HEK293T (cell line): ENCODE measurements around the gene MGMT.

Experiments used
- ARNT ChIP-seq: fragments of 450-650 bp; IDR thresholded peaks from 2 replicates; pipeline ENCODE4 v1.6.1; 2017; ENCODE audit warnings: mild to moderate bottlenecking
- BHLHE40 ChIP-seq: fragments of 450-650 bp; IDR thresholded peaks from 2 replicates; pipeline ENCODE4 v1.6.1; 2016; ENCODE audit warnings: mild to moderate bottlenecking, moderate library complexity, borderline replicate concordance
- FOXK2 ChIP-seq: fragments of 450-650 bp; IDR thresholded peaks from 2 replicates; pipeline ENCODE4 v1.6.1; 2016; ENCODE audit warnings: mild to moderate bottlenecking
- FOXM1 ChIP-seq: fragments of 450-650 bp; IDR thresholded peaks from 2 replicates; pipeline ENCODE4 v1.6.1; 2017; ENCODE audit warnings: mild to moderate bottlenecking, borderline replicate concordance
- L3MBTL2 ChIP-seq: fragments of 450-650 bp; conservative IDR thresholded peaks from 2 replicates; pipeline ENCODE4 v1.6.1; 2016; ENCODE audit warnings: mild to moderate bottlenecking
- SP1 ChIP-seq: fragments of 450-650 bp; IDR thresholded peaks from 2 replicates; pipeline ENCODE4 v1.6.1; 2017
- SUZ12 ChIP-seq: fragments of 450-650 bp; IDR thresholded peaks from 2 replicates; pipeline ENCODE4 v1.6.1; 2016; ENCODE audit warnings: mild to moderate bottlenecking
- TARDBP ChIP-seq: fragments of 450-650 bp; IDR thresholded peaks from 2 replicates; pipeline ENCODE4 v1.6.1; 2016
- TF ChIP-seq, protein P1 (sequence below): fragments of 450-650 bp; IDR thresholded peaks from 2 replicates; pipeline ENCODE4 v1.6.1; 2016

DNA sequence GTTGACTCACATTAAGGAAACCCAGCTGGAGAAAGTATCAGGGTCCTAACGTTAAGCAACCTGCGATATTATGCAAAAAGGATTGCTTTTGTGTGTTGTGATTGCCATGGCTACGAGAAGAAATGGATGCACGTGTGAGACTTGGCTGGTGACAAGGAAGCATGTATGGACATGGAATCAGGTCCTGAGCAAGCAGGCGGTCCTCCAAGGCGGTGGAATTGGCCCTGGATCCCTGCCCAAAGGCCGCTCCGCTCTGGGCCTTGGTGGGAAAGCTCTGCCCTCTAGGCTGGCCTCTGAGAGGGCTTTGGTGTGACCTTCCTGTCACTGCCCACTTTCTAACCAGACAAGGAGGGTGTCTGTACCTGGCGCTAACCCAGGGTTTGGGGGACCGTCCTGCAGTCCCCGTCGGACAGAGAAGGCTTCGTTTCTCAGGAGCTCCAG lies 305.0 kb downstream of the MGMT start:
- TF ChIP-seq BHLHE40, result no peak
- TF ChIP-seq, protein P1, sequence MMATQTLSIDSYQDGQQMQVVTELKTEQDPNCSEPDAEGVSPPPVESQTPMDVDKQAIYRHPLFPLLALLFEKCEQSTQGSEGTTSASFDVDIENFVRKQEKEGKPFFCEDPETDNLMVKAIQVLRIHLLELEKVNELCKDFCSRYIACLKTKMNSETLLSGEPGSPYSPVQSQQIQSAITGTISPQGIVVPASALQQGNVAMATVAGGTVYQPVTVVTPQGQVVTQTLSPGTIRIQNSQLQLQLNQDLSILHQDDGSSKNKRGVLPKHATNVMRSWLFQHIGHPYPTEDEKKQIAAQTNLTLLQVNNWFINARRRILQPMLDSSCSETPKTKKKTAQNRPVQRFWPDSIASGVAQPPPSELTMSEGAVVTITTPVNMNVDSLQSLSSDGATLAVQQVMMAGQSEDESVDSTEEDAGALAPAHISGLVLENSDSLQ, result no peak
- TF ChIP-seq L3MBTL2, result no peak
- no peak for TF ChIP-seq SP1
- TF ChIP-seq TARDBP, result no peak
- no peak for TF ChIP-seq FOXM1
- TF ChIP-seq SUZ12, result no peak
- no peak for TF ChIP-seq FOXK2
- TF ChIP-seq ARNT, result no peak
